Natural killer cell (primary cell): ENCODE measurements around the gene ZNF184. TPM values are rescaled to one million over a fixed set of nuclear protein-coding genes. Genes with fewer than 3 reads are reported as not detected.
A peak's percentile ranks its signal among the peaks of the same experiment; 100 is the strongest.

Experiments used
- ATAC-seq, 3 donors: fragments of 150-1000 bp in 2 of 3; fragments of 200-7000 bp in 1 of 3; cut with Tn5 transposase; 1 replicate in 1 of 3; 2 replicates in 2 of 3; pipeline ENCODE4 v1.10.0; 2021; ENCODE audit warnings: mild to moderate bottlenecking in 2 of 3, moderate library complexity in 2 of 3
- DNase-seq, 2 donors: peaks; one replicate each; pipeline versions ENCODE4 v3.0.0 to v3.0.0-alpha.2; 2013 to 2021; ENCODE audit warnings: mixed read lengths in 1 of 2
- H3K27ac ChIP-seq: one replicate; pipeline ENCODE4 v1.5.1; 2013; ENCODE audit warnings: mild to moderate bottlenecking, low read length
- H3K27me3 ChIP-seq: one replicate; pipeline ENCODE4 v1.6.1; 2013; ENCODE audit warnings: low read length; ENCODE audit not compliant: control insufficient read depth, insufficient read depth
- H3K36me3 ChIP-seq: one replicate; pipeline ENCODE4 v1.6.1; 2013; ENCODE audit warnings: low read length; ENCODE audit not compliant: control insufficient read depth, insufficient read depth
- H3K4me1 ChIP-seq: one replicate; pipeline ENCODE4 v1.6.1; 2013; ENCODE audit warnings: low read length; ENCODE audit not compliant: control insufficient read depth, insufficient read depth
- H3K4me3 ChIP-seq: one replicate; pipeline ENCODE4 v1.5.1; 2013; ENCODE audit warnings: low read length
- H3K9me3 ChIP-seq: one replicate; pipeline ENCODE4 v1.6.1; 2013; ENCODE audit warnings: low read length; ENCODE audit not compliant: control insufficient read depth, insufficient read depth
- H3K27ac Mint-ChIP-seq, 2 donors: one replicate each; pipeline ENCODE4 v1.8.0; 2022; ENCODE audit warnings: mild to moderate bottlenecking in 2 of 2, mixed read lengths in 2 of 2, moderate library complexity in 1 of 2
- H3K27me3 Mint-ChIP-seq, 2 donors: one replicate each; pipeline ENCODE4 v1.8.0; 2022; ENCODE audit warnings: low read depth in 2 of 2, mixed read lengths in 2 of 2
- H3K36me3 Mint-ChIP-seq: one replicate; pipeline ENCODE4 v1.8.0; 2022; ENCODE audit warnings: mixed read lengths
- H3K4me1 Mint-ChIP-seq, 2 donors: one replicate each; pipeline ENCODE4 v1.8.0; 2022; ENCODE audit warnings: mixed read lengths in 2 of 2
- H3K4me3 Mint-ChIP-seq: one replicate; pipeline ENCODE4 v1.8.0; 2022; ENCODE audit warnings: mild to moderate bottlenecking, moderate library complexity, mixed read lengths
- H3K9me3 Mint-ChIP-seq, 2 donors: one replicate each; pipeline ENCODE4 v1.8.0; 2022; ENCODE audit warnings: mixed read lengths in 2 of 2
- WGBS: methylation state at CpG from one replicate; pipeline ENCODE4 v1.1.7; 2013; ENCODE audit warnings: missing lambda C conversion rate; ENCODE audit not compliant: insufficient coverage; 5-methylcytosine and 5-hydroxymethylcytosine counted together
- intact Hi-C: fragments of 100-400 bp; cut with micrococcal nuclease; formaldehyde crosslinking; loops from one replicate; pipeline ENCODE4 v1.14.2; 2022
- total RNA-seq, 4 donors: library from RNA; stranded (reverse); fragments of 120-200 nt in 1 of 4; gene quantifications; one replicate each; pipeline versions ENCODE4 v1.2.3 to v1.2.4, GENCODE V29; 2013 to 2022
- TF ChIP-seq, protein P1 (sequence below): fragments of 200-600 bp; IDR thresholded peaks from one replicate; pipeline ENCODE4 v1.8.0; 2022; ENCODE audit warnings: antibody characterized with exemption

Gene ZNF184
- total RNA-seq, 3 donors from 2014 or later (not counting 1 experiment from before 2014, with no cell fraction given): 12.8 to 21.7 (median 16.2) TPM

DNA sequence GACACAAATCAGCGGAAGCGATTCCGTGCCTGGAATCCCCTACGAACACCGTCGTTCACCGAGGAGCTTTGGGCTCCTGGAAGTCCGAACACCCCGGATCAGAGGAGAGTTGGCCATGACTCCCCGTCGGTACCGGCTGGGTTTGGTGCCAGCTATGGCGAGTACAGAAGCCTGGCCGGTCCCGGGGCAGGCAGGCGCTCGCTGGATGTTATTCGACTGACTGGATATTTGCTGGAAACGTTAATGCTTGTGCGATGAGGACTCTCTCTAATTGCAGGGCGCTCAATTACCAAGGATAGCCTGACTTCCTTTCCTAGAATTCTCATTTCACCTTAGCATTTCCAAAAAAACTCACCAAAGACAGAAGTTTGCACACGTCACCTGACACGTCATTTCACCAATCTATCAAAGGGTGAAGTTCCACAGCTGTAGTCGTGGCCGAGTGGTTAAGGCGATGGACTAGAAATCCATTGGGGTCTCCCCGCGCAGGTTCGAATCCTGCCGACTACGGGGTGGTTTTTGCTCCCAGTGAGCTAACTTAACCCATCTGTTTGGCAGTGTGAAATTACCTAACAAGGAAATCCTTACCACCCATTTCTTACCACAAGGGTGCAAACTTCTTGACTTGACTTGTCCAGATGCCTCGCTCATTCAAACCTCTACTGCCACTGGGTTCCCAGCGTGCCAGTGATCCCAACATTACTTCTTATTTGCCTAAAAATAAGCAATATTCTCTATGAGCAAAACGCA lies 22.7 kb upstream of the ZNF184 start:
- Histone ChIP-seq H3K27ac (no peak overlapping the region), H3K27me3 (peaks cover 46% of the 10 kb centered on the region), H3K4me1 (peaks cover 11% of the 10 kb centered on the region), H3K4me3 (no peak overlapping the region), H3K36me3 (no peaks in the 10 kb centered on the region), H3K9me3 (peaks cover 6% of the 10 kb centered on the region)
- H3K27ac Mint-ChIP-seq: peak overlapping the region in 1 of 2 donors; percentile 11
- H3K4me3 Mint-ChIP-seq: peak overlapping the region; percentile 61
- peak in 2 of 3 donors; percentile 44 to 52 for ATAC-seq
- no peaks in the 10 kb centered on the region for H3K36me3 Mint-ChIP-seq
- TF ChIP-seq, protein P1, sequence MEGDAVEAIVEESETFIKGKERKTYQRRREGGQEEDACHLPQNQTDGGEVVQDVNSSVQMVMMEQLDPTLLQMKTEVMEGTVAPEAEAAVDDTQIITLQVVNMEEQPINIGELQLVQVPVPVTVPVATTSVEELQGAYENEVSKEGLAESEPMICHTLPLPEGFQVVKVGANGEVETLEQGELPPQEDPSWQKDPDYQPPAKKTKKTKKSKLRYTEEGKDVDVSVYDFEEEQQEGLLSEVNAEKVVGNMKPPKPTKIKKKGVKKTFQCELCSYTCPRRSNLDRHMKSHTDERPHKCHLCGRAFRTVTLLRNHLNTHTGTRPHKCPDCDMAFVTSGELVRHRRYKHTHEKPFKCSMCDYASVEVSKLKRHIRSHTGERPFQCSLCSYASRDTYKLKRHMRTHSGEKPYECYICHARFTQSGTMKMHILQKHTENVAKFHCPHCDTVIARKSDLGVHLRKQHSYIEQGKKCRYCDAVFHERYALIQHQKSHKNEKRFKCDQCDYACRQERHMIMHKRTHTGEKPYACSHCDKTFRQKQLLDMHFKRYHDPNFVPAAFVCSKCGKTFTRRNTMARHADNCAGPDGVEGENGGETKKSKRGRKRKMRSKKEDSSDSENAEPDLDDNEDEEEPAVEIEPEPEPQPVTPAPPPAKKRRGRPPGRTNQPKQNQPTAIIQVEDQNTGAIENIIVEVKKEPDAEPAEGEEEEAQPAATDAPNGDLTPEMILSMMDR: no peak
- H3K9me3 Mint-ChIP-seq: no peaks in the 10 kb centered on the region
- peaks cover 38 to 71% of the 10 kb centered on the region in 2 donors for H3K27me3 Mint-ChIP-seq
- peaks cover 12 to 14% of the 10 kb centered on the region in 2 donors for H3K4me1 Mint-ChIP-seq
- DNase-seq: peak in 1 of 2 donors; percentile 55
- WGBS: 5% methylated on average over 34 of the region's 34 CpGs
- intact Hi-C loops: no loop called here

DNA sequence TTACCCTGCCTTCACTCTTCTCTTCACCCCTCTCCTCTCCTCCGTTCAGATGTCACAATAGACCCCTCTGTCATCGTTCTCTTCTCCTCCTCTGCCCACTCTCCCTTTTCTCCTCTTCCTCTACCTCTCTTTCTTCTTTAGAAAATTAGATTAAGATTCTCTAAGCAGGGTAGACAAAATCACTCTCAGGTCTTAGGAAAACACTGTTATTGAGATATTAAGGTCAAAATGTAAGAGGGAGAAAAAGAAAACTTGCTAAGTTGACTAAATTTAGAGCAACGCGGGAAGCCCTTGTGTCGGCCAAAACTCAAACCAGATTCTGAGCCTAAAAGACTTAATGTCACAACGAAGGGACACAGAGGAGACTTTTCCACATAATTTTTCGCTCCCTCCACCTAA lies 22.1 kb upstream of the ZNF184 start:
- H3K4me3 ChIP-seq: no peak overlapping the region
- peaks cover 11% of the 10 kb centered on the region for H3K4me1 ChIP-seq
- 8% methylated on average over 7 of the region's 7 CpGs for WGBS
- H3K27me3 Mint-ChIP-seq: peaks cover 34 to 65% of the 10 kb centered on the region in 2 donors
- H3K36me3 Mint-ChIP-seq: no peaks in the 10 kb centered on the region
- H3K4me1 Mint-ChIP-seq: peaks cover 12 to 14% of the 10 kb centered on the region in 2 donors
- TF ChIP-seq, protein P1: no peak
- peaks cover 46% of the 10 kb centered on the region for H3K27me3 ChIP-seq
- H3K27ac ChIP-seq: no peak overlapping the region
- H3K4me3 Mint-ChIP-seq: peak overlapping the region; percentile 61
- H3K9me3 Mint-ChIP-seq: no peaks in the 10 kb centered on the region
- H3K9me3 ChIP-seq: peaks cover 6% of the 10 kb centered on the region
- ATAC-seq: no peak
- intact Hi-C loops: no loop called here
- H3K36me3 ChIP-seq: no peaks in the 10 kb centered on the region
- H3K27ac Mint-ChIP-seq: no peak overlapping the region
- no peak for DNase-seq

DNA sequence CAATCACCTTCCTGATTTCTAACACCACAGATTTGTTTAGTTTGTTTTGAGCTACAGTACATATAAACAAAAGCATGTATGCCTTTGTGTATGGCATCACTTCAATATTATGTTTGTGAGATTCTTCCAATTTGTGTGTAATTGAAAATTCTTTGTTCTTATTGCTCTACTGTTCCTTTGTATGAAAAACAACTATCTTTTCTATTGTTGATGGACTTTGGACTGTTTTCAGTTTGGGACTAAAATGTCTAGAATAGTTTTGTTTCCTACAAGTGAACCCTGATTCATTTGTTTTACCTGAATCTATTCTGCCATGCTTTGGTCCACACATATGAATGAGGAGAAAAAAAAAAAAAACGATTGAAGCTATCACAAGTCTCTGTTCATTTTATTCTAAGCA lies 21.2 kb upstream of the ZNF184 start:
- ATAC-seq: no peak
- peaks cover 6% of the 10 kb centered on the region for H3K9me3 ChIP-seq
- no peak overlapping the region for H3K4me3 Mint-ChIP-seq
- DNase-seq: no peak
- no peaks in the 10 kb centered on the region for H3K9me3 Mint-ChIP-seq
- no peak overlapping the region for H3K27ac ChIP-seq
- H3K27me3 Mint-ChIP-seq: peaks cover 32 to 57% of the 10 kb centered on the region in 2 donors
- H3K4me1 Mint-ChIP-seq: peaks cover 12 to 14% of the 10 kb centered on the region in 2 donors
- peaks cover 43% of the 10 kb centered on the region for H3K27me3 ChIP-seq
- TF ChIP-seq, protein P1: no peak
- H3K4me3 ChIP-seq: no peak overlapping the region
- WGBS: no CpG with 5 or more reads among the region's 1 CpG
- no peaks in the 10 kb centered on the region for H3K36me3 Mint-ChIP-seq
- peaks cover 11% of the 10 kb centered on the region for H3K4me1 ChIP-seq
- no peak overlapping the region for H3K27ac Mint-ChIP-seq
- no peaks in the 10 kb centered on the region for H3K36me3 ChIP-seq
- intact Hi-C loops: no loop called here
